ENCODE data around the gene TMTC2.

GRCh38 chr12:83179999-83180398, 493.3 kb downstream of the TMTC2 start:
- TF ChIP-seq, protein P1, sequence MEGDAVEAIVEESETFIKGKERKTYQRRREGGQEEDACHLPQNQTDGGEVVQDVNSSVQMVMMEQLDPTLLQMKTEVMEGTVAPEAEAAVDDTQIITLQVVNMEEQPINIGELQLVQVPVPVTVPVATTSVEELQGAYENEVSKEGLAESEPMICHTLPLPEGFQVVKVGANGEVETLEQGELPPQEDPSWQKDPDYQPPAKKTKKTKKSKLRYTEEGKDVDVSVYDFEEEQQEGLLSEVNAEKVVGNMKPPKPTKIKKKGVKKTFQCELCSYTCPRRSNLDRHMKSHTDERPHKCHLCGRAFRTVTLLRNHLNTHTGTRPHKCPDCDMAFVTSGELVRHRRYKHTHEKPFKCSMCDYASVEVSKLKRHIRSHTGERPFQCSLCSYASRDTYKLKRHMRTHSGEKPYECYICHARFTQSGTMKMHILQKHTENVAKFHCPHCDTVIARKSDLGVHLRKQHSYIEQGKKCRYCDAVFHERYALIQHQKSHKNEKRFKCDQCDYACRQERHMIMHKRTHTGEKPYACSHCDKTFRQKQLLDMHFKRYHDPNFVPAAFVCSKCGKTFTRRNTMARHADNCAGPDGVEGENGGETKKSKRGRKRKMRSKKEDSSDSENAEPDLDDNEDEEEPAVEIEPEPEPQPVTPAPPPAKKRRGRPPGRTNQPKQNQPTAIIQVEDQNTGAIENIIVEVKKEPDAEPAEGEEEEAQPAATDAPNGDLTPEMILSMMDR (IDR thresholded peaks at IDR 0.05), result no peak
- no peak for TF ChIP-seq POLR2A (IDR thresholded peaks at IDR 0.05)
